Transverse colon (tissue), 4 donors: ENCODE measurements around the gene TMEM72. TPM values are rescaled to one million over a fixed set of nuclear protein-coding genes. Genes with fewer than 3 reads are reported as not detected.

ENCODE experiments used
- DNase-seq: peaks from one replicate; pipeline ENCODE4 v3.0.0-alpha.2; 2019
- H3K27ac ChIP-seq, 4 donors: fragments of 200-600 bp; sonication (generic); 2 replicates each; pipeline ENCODE4 v1.5.1; 2016 to 2018; ENCODE audit warnings: inconsistent platforms in 4 of 4
- H3K27me3 ChIP-seq: fragments of 200-600 bp; sonication (generic); 2 replicates; pipeline ENCODE4 v1.5.1; 2017; ENCODE audit warnings: inconsistent platforms
- H3K36me3 ChIP-seq, 4 donors: fragments of 200-600 bp; sonication (generic); 2 replicates each; pipeline ENCODE4 v1.5.1; 2017 to 2019; ENCODE audit warnings: inconsistent platforms in 4 of 4
- H3K4me1 ChIP-seq, 4 donors: fragments of 200-600 bp; sonication (generic); 2 replicates each; pipeline ENCODE4 v1.5.1; 2017 to 2020; ENCODE audit warnings: inconsistent platforms in 4 of 4
- H3K4me3 ChIP-seq, 4 donors: fragments of 200-600 bp; sonication (generic); 1 replicate in 1 of 4; 2 replicates in 3 of 4; pipeline versions ENCODE4 v1.5.1 to v1.6.1; 2017 to 2019; ENCODE audit warnings: inconsistent platforms in 4 of 4
- H3K9me3 ChIP-seq, 2 donors: fragments of 200-600 bp; sonication (generic); 2 replicates each; pipeline ENCODE4 v1.5.1; 2017 to 2019; ENCODE audit warnings: inconsistent platforms in 2 of 2
- CTCF ChIP-seq, 5 experiments: fragments of 200-600 bp in 3 of 5; fragments of 450-650 bp in 2 of 5; sonication (generic) in 3 of 5; IDR thresholded peaks; 1 replicate in 2 of 5; 2 replicates in 3 of 5; pipeline ENCODE4 v1.5.1; 2016 to 2017; ENCODE audit warnings: antibody characterized with exemption in 5 of 5, inconsistent platforms in 3 of 5, mild to moderate bottlenecking in 2 of 5, moderate library complexity in 1 of 5
- EP300 ChIP-seq: sonication (generic); formaldehyde crosslinking; IDR thresholded peaks from one replicate; pipeline ENCODE4 v1.6.1; 2017; ENCODE audit warnings: antibody characterized with exemption, low read depth
- POLR2A ChIP-seq: fragments of 450-650 bp; IDR thresholded peaks from one replicate; pipeline ENCODE4 v1.6.1; 2016; ENCODE audit warnings: antibody characterized with exemption, mild to moderate bottlenecking, moderate library complexity
- POLR2AphosphoS5 ChIP-seq, 3 donors: sonication (generic); formaldehyde crosslinking; IDR thresholded peaks; one replicate each; pipeline ENCODE4 v1.6.1; 2016; ENCODE audit warnings: antibody characterized with exemption in 3 of 3
- WGBS, 2 donors: methylation state at CpG; one replicate each; pipeline ENCODE4 v1.1.5; 2018; ENCODE audit warnings: low coverage in 1 of 2; 5-methylcytosine and 5-hydroxymethylcytosine counted together
- in situ Hi-C, 4 donors: fragments of 200-750 bp; cut with MboI; loops; one replicate each; pipeline versions ENCODE4 v1.15.0 to v1.15.1; 2017; ENCODE audit warnings: low sequenced_read_pairs in 3 of 4, low pct_ligation_motif_present in 1 of 4, low pct_unique_long_range_greater_than_20kb in 1 of 4
- intact Hi-C: fragments of 100-400 bp; cut with DNase I; formaldehyde crosslinking; loops from one replicate; pipeline ENCODE4 v1.15.1; 2023; ENCODE audit warnings: low total_unique reads
- total RNA-seq, 4 donors: library from RNA; depleted of rRNA; stranded (reverse); fragments of >200 nt; gene quantifications; one replicate each; pipeline ENCODE4 v1.1.0, GENCODE V29; 2016

The TMEM72 gene
- total RNA-seq, 4 donors from 2014 or later = 9.5 to 49.4 (median 16.5) TPM

- TF ChIP-seq POLR2A = no peak
- no peak for TF ChIP-seq CTCF (IDR thresholded peaks at IDR 0.05)
- peak in 2 of 3 donors; percentile 48 to 58 for TF ChIP-seq POLR2AphosphoS5 (IDR thresholded peaks at IDR 0.05)
- TF ChIP-seq EP300 = no peak
- no peak overlapping the region for H3K4me3 ChIP-seq
- peaks cover 13 to 68% (median 33%) of the 10 kb centered on the region in 4 donors for H3K4me1 ChIP-seq
- intact Hi-C loops = loop anchor here (2.0 kb wide), 1 partner anchor 33 kb away; no protein-coding TSS in a partner anchor
- no peak for DNase-seq
- WGBS, 2 donors = 42 to 56% methylated on average over 5 to 15 of the region's 15 CpGs
- no peaks in the 10 kb centered on the region for H3K9me3 ChIP-seq
- no peaks in the 10 kb centered on the region for H3K27me3 ChIP-seq
- in situ Hi-C loops = no loop called here
- no peaks in the 10 kb centered on the region for H3K36me3 ChIP-seq
- peak overlapping the region; percentile 64 to 96 (median 81) for H3K27ac ChIP-seq
These were observed 52.9 kb downstream of the TMEM72 start for GRCh38 chr10:44963772-44964633.

DNA sequence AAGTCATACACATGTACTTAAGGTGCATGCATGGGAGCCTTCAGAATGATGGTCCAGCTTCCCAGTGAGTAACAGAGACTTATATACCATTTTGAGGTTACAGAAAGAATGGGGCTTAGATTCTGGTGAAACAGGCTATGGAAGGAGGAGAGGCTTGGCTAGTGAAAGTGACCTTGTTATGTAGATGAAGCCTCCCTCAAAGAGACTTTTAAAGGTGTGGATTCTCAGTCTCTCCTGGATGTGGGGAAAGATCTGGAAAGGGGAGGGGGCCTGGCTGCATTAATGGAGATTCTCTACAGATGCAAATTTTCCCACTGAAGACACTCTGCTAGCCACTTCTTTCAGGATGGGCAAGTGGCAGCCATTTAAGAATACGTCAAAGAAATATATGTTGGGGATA is 54.0 kb downstream of the TMEM72 start:
- H3K4me3 ChIP-seq = no peak overlapping the region
- no peaks in the 10 kb centered on the region for H3K36me3 ChIP-seq
- peak overlapping the region; percentile 64 to 96 (median 81) for H3K27ac ChIP-seq
- no peak for DNase-seq
- no peaks in the 10 kb centered on the region for H3K27me3 ChIP-seq
- peaks cover 13 to 65% (median 30%) of the 10 kb centered on the region in 4 donors for H3K4me1 ChIP-seq
- H3K9me3 ChIP-seq = no peaks in the 10 kb centered on the region
- intact Hi-C loops (no loop called here), in situ Hi-C loops (no loop called here)
- WGBS, 2 donors = 95 to 100% methylated on average over 1 of the region's 1 CpG
- TF ChIP-seq CTCF (IDR thresholded peaks at IDR 0.05) = no peak
- TF ChIP-seq POLR2AphosphoS5 (IDR thresholded peaks at IDR 0.05) = no peak
- TF ChIP-seq POLR2A = no peak
- no peak for TF ChIP-seq EP300

DNA sequence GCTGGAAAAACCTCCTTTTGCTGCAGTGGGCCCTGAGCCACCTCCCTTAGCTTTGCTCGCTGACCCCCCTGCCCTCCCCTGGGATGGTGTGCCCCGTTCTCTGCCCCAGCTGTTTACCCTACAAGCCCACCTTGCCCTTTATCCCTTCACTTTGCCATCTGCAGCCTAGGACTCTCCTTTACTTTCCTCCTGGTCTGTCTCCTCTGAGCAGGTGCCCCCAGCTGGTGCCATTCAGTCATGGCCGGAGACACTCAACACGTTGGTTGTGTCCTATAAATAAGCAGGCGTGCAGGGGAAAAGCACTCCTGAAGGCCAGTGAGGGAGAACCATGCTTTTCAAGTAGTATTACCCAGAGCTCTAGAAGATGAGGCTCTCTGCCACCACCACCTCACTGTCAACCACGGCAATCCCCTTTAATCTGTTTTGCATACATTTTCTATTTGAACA is 54.5 kb downstream of the TMEM72 start:
- DNase-seq = no peak
- in situ Hi-C loops = no loop called here
- intact Hi-C loops = no loop called here
- H3K27ac ChIP-seq = peak overlapping the region; percentile 64 to 96 (median 81)
- H3K9me3 ChIP-seq = no peaks in the 10 kb centered on the region
- no peaks in the 10 kb centered on the region for H3K36me3 ChIP-seq
- H3K27me3 ChIP-seq = no peaks in the 10 kb centered on the region
- H3K4me3 ChIP-seq = no peak overlapping the region
- WGBS, 2 donors = 77 to 97% methylated on average over 5 to 6 of the region's 6 CpGs
- TF ChIP-seq CTCF (IDR thresholded peaks at IDR 0.05) (no peak), POLR2AphosphoS5 (IDR thresholded peaks at IDR 0.05) (no peak), EP300 (no peak), POLR2A (no peak)
- peaks cover 13 to 59% (median 24%) of the 10 kb centered on the region in 4 donors for H3K4me1 ChIP-seq

- TF ChIP-seq CTCF (IDR thresholded peaks at IDR 0.05) (no peak), POLR2AphosphoS5 (IDR thresholded peaks at IDR 0.05) (no peak), POLR2A (no peak), EP300 (no peak)
- intact Hi-C loops = no loop called here
- Histone ChIP-seq H3K27ac (peak overlapping the region; percentile 64 to 89 (median 70)), H3K9me3 (no peaks in the 10 kb centered on the region), H3K27me3 (no peaks in the 10 kb centered on the region), H3K4me3 (no peak overlapping the region), H3K36me3 (no peaks in the 10 kb centered on the region), H3K4me1 (peaks cover 12 to 57% (median 23%) of the 10 kb centered on the region in 4 donors)
- WGBS, 2 donors = 56 to 70% methylated on average over 8 of the region's 8 CpGs
- in situ Hi-C loops = no loop called here
- no peak for DNase-seq
These were observed 55.1 kb downstream of the TMEM72 start for GRCh38 chr10:44966129-44966815.
